GM18517 (cell line): ENCODE measurements around the gene NCAM2.
"Not testable (repeated sequence)": the region's sequence is repeated elsewhere in the genome, so short reads cannot be mapped to it uniquely, and the experiment has no call there.

Experiments used
- ATAC-seq: cut with Tn5 transposase; IDR thresholded peaks from one replicate; pipeline ENCODE4 v1.9.1; 2021; ENCODE audit warnings: mild to moderate bottlenecking, moderate library complexity; ENCODE audit not compliant: unreplicated experiment

Gene NCAM2

DNA sequence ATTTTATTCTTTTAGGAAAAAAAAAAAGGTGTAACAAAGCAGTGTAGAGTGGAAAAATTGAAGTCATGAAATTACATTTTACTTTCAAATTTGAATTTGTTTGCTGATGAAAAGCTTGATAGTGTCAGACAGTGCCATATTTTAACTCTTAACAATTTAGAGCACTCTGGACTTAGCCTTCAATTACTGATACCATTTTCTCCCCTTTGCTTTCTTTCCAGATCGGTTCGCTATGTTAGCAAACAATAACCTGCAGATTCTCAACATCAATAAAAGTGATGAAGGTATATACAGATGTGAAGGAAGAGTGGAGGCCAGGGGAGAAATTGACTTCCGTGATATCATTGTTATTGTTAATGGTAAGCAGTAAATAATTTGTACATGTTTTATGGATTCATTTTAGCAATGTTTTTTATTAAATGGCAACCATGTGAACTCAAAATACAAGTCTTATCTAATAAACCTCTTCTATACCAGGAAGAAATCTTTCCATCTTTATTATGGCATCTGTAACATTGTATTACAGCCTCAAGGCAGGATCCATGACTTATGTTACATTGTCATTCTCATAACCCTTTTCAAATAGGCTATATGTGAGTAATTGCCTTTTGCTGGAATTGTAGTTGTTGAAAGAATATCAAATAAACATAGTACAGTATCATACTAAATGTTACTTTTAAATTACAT, 293.8 kb downstream of the NCAM2 start:
- no peak for ATAC-seq

GRCh38 chr21:21295303-21295702, 297.1 kb downstream of the NCAM2 start:
- no peak for ATAC-seq

DNA sequence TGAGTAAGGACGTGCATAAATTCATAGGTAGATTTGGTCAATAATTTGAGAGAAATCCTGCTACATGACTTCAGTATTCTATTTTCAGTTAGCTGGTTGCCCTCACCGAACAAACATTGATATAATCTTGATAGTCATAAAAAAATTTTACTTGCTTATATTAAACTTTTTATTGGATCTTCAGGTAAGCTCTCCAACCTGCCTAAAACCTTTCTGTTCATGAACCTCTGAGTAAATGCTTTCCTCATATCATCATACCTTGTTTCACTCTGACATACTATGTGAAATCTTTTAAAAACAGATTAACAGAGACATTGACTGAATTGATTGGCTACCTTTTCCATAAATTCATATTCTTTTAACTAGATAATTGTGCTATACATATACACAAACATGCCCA, 299.0 kb downstream of the NCAM2 start:
- ATAC-seq = no peak

DNA sequence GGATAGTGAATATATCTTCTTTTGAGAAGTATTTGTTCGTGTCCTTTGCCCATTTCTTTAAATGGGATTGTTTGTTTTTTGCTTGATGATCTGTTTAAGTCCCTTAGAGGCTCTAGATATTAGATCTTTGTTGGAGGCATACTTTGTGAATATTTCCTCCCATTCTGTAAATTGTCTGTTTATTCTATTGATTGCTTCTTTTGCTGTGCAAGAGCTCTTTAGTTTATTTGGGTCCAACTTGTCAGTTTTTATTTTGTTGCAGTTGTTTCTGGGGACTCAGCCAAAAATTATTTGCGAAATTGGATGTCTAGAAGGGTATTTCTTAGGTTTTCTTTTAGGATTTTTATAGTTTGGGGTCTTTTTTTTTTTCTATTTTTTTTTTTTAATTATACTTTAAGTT, 302.8 kb downstream of the NCAM2 start:
- no peak for ATAC-seq

DNA sequence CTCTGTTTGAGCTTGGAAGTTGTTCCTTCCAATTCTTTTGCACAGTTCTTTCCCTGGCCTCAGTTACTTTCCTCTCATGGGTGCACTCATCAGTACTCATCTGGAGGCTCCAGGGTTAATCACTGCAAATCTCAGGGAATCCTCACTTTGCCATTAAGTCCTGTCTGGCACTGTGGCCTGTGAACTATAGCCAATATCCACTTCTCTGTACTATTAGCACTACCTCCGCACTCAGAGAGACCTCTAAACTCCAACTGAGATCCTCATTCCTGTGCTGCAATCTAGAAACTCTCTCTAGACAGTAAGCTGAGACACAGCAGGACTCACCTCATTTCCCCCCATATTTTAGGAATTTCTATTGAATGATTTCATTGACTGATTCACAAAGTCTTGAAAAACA, 311.3 kb downstream of the NCAM2 start:
- ATAC-seq = no peak

GRCh38 chr21:21324297-21324696, 326.1 kb downstream of the NCAM2 start:
- no peak for ATAC-seq

- no peak for ATAC-seq
Observed at GRCh38 chr21:21332492-21332891, 334.3 kb downstream of the NCAM2 start.

GRCh38 chr21:21341041-21341440, 342.8 kb downstream of the NCAM2 start:
- no peak for ATAC-seq

GRCh38 chr21:21345296-21345695, 347.1 kb downstream of the NCAM2 start:
- no peak for ATAC-seq

GRCh38 chr21:21345872-21346271, 347.7 kb downstream of the NCAM2 start:
- no peak for ATAC-seq

GRCh38 chr21:21366277-21366676, 368.1 kb downstream of the NCAM2 start:
- no peak for ATAC-seq

- ATAC-seq = no peak
Observed at GRCh38 chr21:21367583-21367982, 369.4 kb downstream of the NCAM2 start.

GRCh38 chr21:21373969-21374368, 375.8 kb downstream of the NCAM2 start:
- no peak for ATAC-seq

DNA sequence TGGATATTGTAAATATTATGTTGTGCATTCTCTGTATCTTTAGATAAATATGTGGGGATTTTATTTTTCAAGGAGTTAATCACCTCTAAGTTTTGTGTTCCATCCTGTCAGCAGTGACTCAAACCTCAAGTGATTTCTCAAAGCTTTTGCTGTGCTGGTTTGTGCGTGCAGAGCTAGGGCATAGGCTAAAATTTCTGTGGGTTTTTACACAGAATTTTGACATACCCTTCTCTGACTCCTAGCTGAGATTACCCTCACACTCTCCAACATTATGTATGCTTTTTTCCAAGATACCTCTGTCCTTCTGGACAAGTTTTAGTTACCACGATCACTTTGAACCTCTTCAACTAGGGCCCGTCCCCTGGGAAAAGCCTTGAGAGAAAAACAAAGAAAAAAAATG, 384.9 kb downstream of the NCAM2 start:
- ATAC-seq = no peak

- no peak for ATAC-seq
Observed at GRCh38 chr21:21384977-21385376, 386.8 kb downstream of the NCAM2 start.

GRCh38 chr21:21385404-21385803, 387.2 kb downstream of the NCAM2 start:
- ATAC-seq = no peak

GRCh38 chr21:21387916-21388315, 389.7 kb downstream of the NCAM2 start:
- no peak for ATAC-seq

DNA sequence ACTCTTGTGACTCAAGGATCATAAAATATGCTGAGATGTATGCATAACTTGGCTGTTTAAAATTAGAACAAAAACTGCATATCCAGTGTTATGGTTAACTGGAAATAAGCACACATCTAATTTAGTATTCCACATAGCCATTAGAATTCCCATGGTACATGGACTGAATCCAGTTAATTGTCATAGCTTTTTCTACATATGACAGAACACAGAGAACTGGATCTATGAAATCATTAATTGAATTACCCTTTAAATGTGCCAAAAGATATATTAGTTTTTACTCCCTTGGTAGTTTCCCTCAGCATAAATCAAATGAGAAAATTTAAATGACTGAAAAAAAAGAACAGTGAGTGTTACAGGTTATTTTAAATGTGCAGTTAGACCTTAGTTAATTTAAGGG, 395.9 kb downstream of the NCAM2 start:
- ATAC-seq = no peak

GRCh38 chr21:21396424-21396823, 398.2 kb downstream of the NCAM2 start:
- no peak for ATAC-seq

DNA sequence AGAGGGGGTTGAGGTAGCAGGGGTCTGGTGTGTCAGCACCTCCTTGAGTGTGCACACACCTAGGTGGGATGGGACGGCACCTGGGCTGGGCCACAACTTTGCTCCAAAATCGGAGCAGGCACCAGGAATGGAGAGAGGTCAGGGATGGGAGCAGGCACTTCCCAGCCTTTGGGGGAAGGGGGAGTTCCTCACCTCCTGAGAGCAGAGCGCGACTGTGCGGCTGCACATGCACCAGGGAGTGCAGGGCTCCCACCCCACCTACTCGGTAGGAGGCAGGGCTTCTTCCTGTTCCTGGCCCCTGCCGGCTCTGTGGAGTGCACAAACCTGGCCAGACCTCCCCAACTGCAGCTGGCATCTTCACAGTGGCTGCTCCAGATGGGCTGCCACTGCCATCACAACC, 399.3 kb downstream of the NCAM2 start:
- ATAC-seq = no peak

DNA sequence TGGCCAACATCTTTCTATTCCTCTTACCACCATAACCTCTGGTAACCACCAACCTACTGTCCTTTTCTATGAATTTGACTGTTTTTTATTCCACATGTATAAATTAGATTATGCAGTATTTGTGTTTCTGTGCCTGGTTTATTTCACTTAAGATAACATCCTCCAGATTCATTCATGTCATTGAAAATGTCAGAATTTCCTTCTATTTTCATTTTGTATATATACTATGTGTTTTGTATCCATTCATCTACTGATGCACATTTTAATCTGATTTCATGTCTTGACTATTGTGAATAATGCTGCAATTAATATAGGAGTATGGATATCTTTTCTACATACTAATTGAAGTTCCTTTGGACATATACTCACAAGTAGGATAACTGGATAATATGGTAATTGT, 403.2 kb downstream of the NCAM2 start:
- no peak for ATAC-seq

DNA sequence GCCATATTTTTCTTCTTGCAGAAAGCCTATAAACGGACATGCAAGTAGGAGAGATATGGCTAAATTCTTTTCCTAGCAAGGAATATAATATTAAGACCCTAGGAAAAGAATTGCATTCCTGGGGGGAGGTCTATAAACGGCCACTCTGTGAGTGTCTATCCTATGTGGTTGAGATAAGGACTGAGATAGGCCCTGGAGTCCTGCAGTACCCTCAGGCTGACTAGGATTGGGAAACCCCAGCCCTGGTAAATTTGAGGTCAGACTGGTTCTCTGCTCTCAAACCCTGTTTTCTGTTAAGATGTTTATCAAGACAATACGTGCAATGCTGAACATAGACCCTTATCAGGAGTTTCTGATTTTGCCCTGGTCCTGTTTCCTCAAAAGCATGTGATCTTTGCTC, 404.0 kb downstream of the NCAM2 start:
- not testable (repeated sequence) for ATAC-seq

GRCh38 chr21:21404261-21404660, 406.1 kb downstream of the NCAM2 start:
- not testable (repeated sequence) for ATAC-seq
